Aortic smooth muscle cell (primary cell): ENCODE data around the gene EEIG1. TPM values are rescaled to one million over a fixed set of nuclear protein-coding genes. Genes with fewer than 3 reads are reported as not detected.

Experiments
- total RNA-seq: library from RNA; depleted of rRNA; stranded (reverse); fragments of >200 nt; gene quantifications from 2 replicates; pipeline ENCODE4 v1.2.3, GENCODE V29; 2014

Gene EEIG1
- total RNA-seq = 13.5 and 18.7 TPM in 2 replicates

DNA sequence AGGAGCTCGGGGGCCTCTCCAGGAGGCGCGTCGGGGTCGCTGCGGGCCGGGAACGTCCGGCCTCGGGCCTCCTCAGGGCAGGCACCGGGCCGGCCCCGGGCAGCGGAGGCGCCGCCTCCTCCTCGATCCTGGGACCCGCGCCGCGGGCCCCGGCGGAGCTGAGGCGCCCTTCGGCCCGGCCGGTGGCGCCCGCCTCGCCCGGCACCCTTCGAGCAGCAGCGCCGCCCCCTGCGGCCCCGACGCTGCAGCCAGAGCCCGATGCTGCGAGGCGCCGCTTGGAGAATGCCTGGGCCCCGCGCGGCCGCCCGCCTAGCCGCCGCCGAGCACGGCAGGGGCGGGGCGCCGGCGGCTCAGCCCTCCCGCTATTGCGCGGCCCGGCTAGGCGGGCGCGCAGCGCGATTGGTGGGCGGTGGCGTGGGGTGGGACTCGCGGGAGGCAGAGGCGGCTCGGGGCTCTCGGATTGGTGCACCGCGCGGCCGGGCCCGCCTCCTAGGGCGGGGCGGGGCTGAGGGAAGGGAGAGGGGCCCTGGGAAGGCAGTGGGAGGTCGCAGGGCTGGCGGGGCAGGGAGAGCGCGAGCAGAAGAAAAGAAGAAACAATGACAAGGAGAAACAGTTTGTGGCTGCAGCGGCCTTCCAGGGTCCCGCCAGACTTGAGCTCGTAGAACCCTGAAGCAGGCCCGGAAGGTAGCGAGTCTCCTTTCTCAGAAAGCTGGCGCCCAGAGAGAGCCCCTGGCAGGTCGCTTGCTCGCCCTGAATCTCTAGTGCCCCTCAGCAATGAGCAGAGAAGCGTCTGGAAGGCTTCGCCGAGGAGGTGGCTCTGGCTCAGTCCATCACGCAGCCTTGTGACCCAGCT lies at the start of gene EEIG1:
TSS of gene EEIG1 (minus strand) at position 284 of the 853 bp plus-strand sequence. CDS start 852 bp downstream, outside the sequence.

DNA sequence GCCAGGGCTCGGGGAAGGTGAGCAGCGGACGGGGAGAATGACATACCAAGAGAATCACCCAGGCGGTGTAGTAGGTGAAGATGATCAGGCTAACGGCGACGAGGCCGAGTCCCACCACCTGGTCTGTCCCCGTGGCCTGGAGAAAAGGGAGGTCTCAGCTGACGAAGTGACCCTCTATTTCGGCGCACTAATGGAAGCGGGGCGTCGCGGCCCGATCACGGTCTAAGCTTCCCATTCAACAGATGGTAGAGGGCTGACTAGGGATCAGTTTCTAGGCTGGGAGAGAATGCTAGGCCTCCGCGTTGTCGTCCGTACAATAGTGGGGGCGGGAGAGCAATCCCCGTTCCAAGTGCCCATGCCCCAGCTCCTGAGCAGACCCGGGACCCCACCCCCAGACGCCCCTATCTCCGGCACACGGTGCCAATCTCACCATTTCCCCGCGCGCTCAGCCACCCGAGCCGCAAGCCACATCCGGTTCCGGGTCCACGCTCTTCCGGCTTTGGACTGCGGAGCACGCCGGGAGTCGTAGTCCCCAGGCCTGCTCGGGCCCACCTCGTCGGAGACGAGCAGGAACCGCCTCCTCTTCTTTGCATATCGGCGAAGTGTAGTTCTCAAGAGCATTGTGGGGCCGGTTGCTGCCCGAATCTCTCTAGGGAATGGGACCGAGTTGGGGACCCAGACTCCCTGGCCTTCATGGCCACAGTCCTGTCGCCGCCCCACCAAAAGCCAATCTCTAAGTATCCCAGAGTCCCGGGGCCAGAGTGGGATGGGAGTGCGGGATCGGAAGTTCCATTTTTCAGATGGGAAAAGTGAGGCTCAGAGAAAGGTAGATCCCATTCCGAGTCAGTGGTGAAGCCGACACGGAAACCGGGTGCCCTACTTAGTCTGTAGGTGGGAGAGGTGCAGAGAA lies 43.1 kb downstream of the EEIG1 start, which contains the start of gene DPM2:
TSS of gene DPM2 (minus strand) at position 467 of the 910 bp plus-strand sequence. CDS start at position 433, 34 bp downstream.

Other genes starting within 250 kb of the EEIG1 start
- gene TOR2A, start 245.7 kb downstream of the EEIG1 start, total RNA-seq = 2.3 and 2.8 TPM in 2 replicates
- 1.1 and 2.0 TPM in 2 replicates for gene SH2D3C, start 202.3 kb downstream of the EEIG1 start, total RNA-seq
- 39.1 and 42.0 TPM in 2 replicates for gene CDK9, start 195.0 kb downstream of the EEIG1 start, total RNA-seq
- gene FPGS, start 178.1 kb downstream of the EEIG1 start, total RNA-seq = 73.4 and 76.9 TPM in 2 replicates
- 31.2 and 69.0 TPM in 2 replicates for gene ENG, start 126.3 kb downstream of the EEIG1 start, total RNA-seq
- gene AK1, start 103.3 kb downstream of the EEIG1 start, total RNA-seq = 75.6 and 90.4 TPM in 2 replicates
- gene ST6GALNAC6, start 81.4 kb downstream of the EEIG1 start, total RNA-seq = 50.1 and 58.8 TPM in 2 replicates
- gene ST6GALNAC4, start 63.9 kb downstream of the EEIG1 start, total RNA-seq = 23.9 and 33.3 TPM in 2 replicates
- gene PIP5KL1, start 50.2 kb downstream of the EEIG1 start, total RNA-seq = 0.66 and 0.81 TPM in 2 replicates
- gene DPM2, start 43.1 kb downstream of the EEIG1 start, total RNA-seq = 9.6 and 11.1 TPM in 2 replicates
- gene NAIF1, start 86.3 kb upstream of the EEIG1 start, total RNA-seq = 9.8 and 10.8 TPM in 2 replicates
- 33.6 and 36.2 TPM in 2 replicates for gene SLC25A25, start 87.2 kb upstream of the EEIG1 start, total RNA-seq
- 66.3 and 76.8 TPM in 2 replicates for gene PTGES2, start 146.7 kb upstream of the EEIG1 start, total RNA-seq
- not detected in 2 replicates for gene LCN2, start 168.5 kb upstream of the EEIG1 start, total RNA-seq
- 39.2 and 45.1 TPM in 2 replicates for gene BBLN, start 179.3 kb upstream of the EEIG1 start, total RNA-seq
- gene CIZ1, start 210.6 kb upstream of the EEIG1 start, total RNA-seq = 18.4 and 31.7 TPM in 2 replicates
- 1.1 and 3.0 TPM in 2 replicates for gene DNM1, start 222.4 kb upstream of the EEIG1 start, total RNA-seq